H1 (cell line): ENCODE measurements around the gene MRPL43. TPM values are rescaled to one million over a fixed set of nuclear protein-coding genes. Genes with fewer than 3 reads are reported as not detected.

Experiments used
- EZH2 ChIP-seq: fragments of 200-600 bp; sonication (generic); IDR thresholded peaks from 2 replicates; pipeline ENCODE4 v1.7.1; 2012; ENCODE audit warnings: low read depth, mild to moderate bottlenecking, moderate library complexity, low read length, inconsistent platforms; ENCODE audit not compliant: severe bottlenecking
- JUN ChIP-seq: IDR thresholded peaks from 2 replicates; pipeline ENCODE4 v1.6.1; 2011; ENCODE audit warnings: low read depth, mild to moderate bottlenecking, improper control_type of control experiment, low read length
- polyA plus RNA-seq, 7 experiments: library from polyadenylated mRNA; depleted of rRNA in 3 of 7; stranded (reverse) in 5 of 7; unstranded in 2 of 7; fragments of >200 nt in 5 of 7; fragments of 200-250 nt in 2 of 7; gene quantifications; 1 replicate in 5 of 7; 2 replicates in 1 of 7; 4 replicates in 1 of 7; pipeline versions ENCODE4 v1.2.1 to v1.2.3, GENCODE V29; 2011 to 2013; ENCODE audit warnings: missing spikeins in 2 of 7, mixed read lengths in 2 of 7
- total RNA-seq: library from RNA; stranded (reverse); fragmentation: NEBNext Ultra II Directional; extraction: Animal tissue kit (Norgen Biotek cat#: 25700); gene quantifications from 2 replicates; pipeline ENCODE4 v1.2.1, GENCODE V29; 2021
- TF ChIP-seq, protein P1 (sequence below): IDR thresholded peaks from 2 replicates; pipeline ENCODE4 v1.6.1; 2012; ENCODE audit warnings: inconsistent platforms

The MRPL43 gene
- total and polyA plus RNA-seq, 2 of the 8 experiments (the other 6 are each of a cell fraction or from before 2014, with no cell fraction given) = 74.1 to 149 TPM

DNA sequence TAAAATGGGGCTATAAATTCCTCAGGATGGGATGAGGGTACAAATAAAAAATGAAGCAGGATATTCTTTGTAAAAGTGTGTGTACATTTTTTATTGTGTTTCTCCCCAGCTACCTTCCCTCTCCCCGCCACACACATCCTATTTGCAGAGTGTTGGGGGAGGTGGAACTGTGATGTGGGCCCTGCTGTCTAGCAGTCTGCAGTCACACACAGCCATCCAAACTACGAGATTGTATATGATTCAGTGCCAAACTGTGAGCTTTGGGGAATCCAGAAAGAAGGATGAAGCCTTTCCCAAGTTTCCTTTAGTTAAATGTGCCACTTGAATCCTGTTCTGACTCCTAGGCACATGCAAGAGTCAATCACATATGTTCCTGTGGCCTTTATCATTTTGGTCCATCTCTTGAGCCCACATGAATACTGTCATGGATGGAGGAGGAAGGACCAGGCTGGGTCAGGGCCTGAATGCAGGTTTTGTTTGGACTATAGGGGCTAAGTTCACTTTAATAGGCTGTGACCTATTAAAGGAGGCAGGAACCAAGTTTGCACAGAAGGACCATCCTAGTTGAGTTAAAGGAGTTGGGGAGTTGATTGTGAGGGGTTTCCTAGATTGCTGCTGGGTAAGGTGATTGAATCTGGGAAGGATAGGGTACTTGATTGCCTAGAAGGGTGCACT lies 19.1 kb downstream of the MRPL43 start (continued):
- TF ChIP-seq EZH2 (no peak), JUN (no peak)
- TF ChIP-seq, protein P1, sequence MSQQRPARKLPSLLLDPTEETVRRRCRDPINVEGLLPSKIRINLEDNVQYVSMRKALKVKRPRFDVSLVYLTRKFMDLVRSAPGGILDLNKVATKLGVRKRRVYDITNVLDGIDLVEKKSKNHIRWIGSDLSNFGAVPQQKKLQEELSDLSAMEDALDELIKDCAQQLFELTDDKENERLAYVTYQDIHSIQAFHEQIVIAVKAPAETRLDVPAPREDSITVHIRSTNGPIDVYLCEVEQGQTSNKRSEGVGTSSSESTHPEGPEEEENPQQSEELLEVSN = no peak
- TF ChIP-seq, all 59 proteins: peak for 0
